ENCODE measurements around the gene ZNFX1.
"Not testable (repeated sequence)": the region's sequence is repeated elsewhere in the genome, so short reads cannot be mapped to it uniquely, and the experiment has no call there.

Gene ZNFX1

GRCh38 chr20:49306903-49307620 is 29.2 kb upstream of the ZNFX1 start:
- Mint-ChIP-seq H3K9me3 (ENCODE audit: low read depth) (no peaks in the 10 kb centered on the region), H3K4me3 (no peak overlapping the region), H3K27ac (no peak overlapping the region), H3K27me3 (no peaks in the 10 kb centered on the region), H3K36me3 (peaks cover 9% of the 10 kb centered on the region), H3K4me1 (ENCODE audit: low read depth) (peaks cover 33% of the 10 kb centered on the region)

DNA sequence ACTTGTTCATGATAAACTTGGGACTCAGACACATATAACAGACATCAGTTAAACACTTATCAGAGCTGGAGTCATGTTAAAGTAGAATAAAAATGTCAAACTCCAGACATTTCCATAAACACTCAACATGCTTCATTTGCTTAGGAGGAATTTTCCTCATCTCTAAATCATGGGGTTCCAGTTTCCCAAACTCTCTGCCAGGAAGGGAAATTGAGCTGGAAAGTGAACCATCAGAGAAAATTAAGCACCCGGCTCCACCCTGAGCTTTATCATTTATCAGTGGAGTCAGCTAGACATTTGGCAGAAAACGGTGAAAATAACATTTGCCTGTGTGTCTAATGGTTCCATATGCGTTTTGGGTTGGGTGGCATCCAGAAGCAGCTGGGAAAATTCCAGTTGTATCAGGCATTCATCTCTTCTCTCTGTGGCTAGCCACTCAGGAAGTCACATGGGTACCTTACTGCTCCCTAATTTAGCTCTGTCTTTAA is 25.3 kb upstream of the ZNFX1 start:
- no peaks in the 10 kb centered on the region for H3K27me3 Mint-ChIP-seq
- no peak overlapping the region for H3K4me3 Mint-ChIP-seq
- no peak overlapping the region for H3K27ac Mint-ChIP-seq
- H3K4me1 Mint-ChIP-seq (ENCODE audit: low read depth), result peaks cover 20% of the 10 kb centered on the region
- H3K36me3 Mint-ChIP-seq, result no peaks in the 10 kb centered on the region
- no peaks in the 10 kb centered on the region for H3K9me3 Mint-ChIP-seq (ENCODE audit: low read depth)

DNA sequence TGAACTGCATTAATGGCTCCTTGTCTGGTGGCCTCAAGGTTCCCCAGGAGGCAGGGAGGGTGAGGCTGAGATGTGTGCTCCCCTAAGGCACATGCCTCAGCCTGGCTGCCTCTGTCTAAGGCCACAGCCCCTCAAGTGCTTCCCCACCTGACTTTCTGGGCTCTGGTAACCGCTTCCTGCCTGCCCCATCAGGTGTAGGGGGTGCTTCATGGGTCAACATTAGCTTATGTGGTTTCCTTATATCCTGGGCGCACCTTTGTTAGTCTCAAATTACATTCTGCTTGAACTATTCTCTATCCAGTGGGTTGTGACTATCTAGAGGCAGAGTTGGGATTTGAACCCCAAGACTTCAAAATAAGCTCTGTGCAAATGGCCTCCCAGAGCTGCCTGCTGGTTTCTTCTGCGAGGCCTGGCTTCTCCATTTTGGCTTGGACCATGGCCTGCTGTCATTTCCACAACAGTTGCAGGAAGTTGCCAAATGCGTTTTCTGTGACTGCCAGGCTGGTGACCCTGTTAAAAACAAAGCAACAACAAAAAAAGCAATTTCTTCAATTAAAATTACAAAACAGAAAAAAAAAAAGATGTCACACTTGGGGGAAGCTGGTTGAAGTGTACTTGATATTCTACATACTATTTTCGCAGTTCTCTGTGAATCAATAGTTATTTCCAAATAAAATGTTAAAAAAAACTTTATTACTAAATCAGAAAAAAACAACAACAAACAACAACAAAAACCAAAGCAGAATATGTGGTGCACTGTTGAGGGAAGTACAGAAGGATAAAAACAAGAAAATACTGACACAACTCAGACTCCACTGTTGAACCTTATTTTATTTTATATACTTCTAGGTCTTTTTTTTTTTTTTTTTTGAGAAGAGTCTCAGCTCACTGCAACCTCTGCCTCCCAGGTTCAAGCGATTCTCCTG is 20.0 kb upstream of the ZNFX1 start:
- Mint-ChIP-seq H3K9me3 (ENCODE audit: low read depth) (peaks cover 8% of the 10 kb centered on the region), H3K36me3 (peaks cover 13% of the 10 kb centered on the region), H3K4me3 (no peak overlapping the region), H3K27ac (peak overlapping the region; percentile 22), H3K4me1 (ENCODE audit: low read depth) (peaks cover 17% of the 10 kb centered on the region), H3K27me3 (no peaks in the 10 kb centered on the region)

DNA sequence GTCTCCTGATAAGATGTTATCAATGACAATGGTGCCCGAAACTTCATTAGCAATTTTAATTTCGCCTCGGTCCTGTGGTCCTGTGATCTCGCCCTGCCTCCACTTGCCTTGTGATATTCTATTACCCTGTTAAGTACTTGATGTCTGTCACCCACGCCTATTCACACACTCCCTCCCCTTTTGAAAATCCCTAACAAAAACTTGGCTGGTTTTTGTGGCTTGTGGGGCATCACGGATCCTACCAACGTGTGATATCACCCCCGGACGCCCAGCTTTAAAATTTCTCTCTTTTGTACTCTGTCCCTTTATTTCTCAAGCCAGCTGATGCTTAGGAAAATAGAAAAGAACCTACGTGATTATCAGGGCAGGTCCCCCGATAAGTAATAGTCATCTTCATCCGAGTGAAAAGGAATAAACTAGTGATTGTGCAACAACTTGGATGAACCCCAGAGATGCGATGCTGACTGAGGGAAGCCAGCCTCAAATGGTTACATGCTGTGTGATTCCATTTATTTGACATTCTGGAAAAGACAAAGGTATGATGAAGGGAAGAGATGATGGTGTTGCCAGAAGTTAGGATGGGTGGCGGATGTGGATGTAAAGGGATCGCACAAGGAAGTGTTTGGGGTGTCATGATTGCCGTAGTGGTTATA is 16.3 kb upstream of the ZNFX1 start:
- not testable (repeated sequence) for H3K4me3 Mint-ChIP-seq; H3K9me3 Mint-ChIP-seq (ENCODE audit: low read depth); H3K27ac Mint-ChIP-seq; H3K27me3 Mint-ChIP-seq
- Mint-ChIP-seq H3K4me1 (ENCODE audit: low read depth) (peaks cover 15% of the 10 kb centered on the region), H3K36me3 (peaks cover 38% of the 10 kb centered on the region)

DNA sequence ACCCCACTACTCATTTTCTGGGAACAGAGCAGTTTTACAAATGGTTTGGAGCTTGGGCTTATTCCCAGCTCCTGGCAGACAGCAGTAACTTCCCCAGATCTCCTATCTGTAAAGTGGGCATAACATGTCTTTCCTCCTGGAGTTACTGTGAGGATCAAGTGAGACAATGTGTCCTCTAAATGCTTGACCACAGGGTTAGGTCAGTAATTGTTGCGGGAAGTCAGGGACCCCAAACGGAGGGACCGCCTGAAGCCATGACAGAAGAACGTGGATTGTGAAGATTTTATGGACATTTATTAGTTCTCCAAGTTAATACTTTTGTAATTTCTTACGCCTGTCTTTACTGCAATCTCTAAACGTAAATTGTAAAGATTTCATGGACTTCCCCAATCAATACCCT is 15.3 kb upstream of the ZNFX1 start:
- peaks cover 8% of the 10 kb centered on the region for H3K9me3 Mint-ChIP-seq (ENCODE audit: low read depth)
- no peak overlapping the region for H3K4me3 Mint-ChIP-seq
- no peaks in the 10 kb centered on the region for H3K27me3 Mint-ChIP-seq
- no peak overlapping the region for H3K27ac Mint-ChIP-seq
- peaks cover 47% of the 10 kb centered on the region for H3K36me3 Mint-ChIP-seq
- peaks cover 18% of the 10 kb centered on the region for H3K4me1 Mint-ChIP-seq (ENCODE audit: low read depth)

DNA sequence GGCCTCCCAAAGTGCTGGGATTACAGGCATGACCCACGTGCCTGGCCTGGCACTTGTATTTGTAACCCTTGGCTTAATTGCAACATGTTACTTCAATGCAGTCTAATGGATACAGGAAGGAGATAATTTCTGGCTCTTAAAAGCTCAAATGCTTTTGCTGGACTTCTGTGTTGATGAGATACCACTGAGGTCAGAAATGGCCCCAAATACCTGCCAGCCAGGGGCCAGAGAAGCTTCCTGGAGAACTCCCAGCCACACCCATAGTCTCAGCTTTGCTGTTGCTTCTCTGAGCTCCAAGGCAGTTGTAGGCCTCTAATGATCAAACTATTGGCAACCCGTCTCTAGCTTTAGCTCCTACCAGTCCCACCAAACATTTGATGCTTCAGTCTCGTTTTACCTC is 14.2 kb upstream of the ZNFX1 start:
- H3K9me3 Mint-ChIP-seq (ENCODE audit: low read depth), result peaks cover 16% of the 10 kb centered on the region
- H3K27ac Mint-ChIP-seq, result peak overlapping the region; percentile 41
- H3K4me1 Mint-ChIP-seq (ENCODE audit: low read depth), result peaks cover 22% of the 10 kb centered on the region
- H3K36me3 Mint-ChIP-seq, result peaks cover 57% of the 10 kb centered on the region
- no peaks in the 10 kb centered on the region for H3K27me3 Mint-ChIP-seq
- no peak overlapping the region for H3K4me3 Mint-ChIP-seq

- no peaks in the 10 kb centered on the region for H3K27me3 Mint-ChIP-seq
- peaks cover 27% of the 10 kb centered on the region for H3K4me1 Mint-ChIP-seq (ENCODE audit: low read depth)
- H3K9me3 Mint-ChIP-seq (ENCODE audit: low read depth), result peaks cover 19% of the 10 kb centered on the region
- H3K27ac Mint-ChIP-seq, result peak overlapping the region; percentile 79
- H3K4me3 Mint-ChIP-seq, result no peak overlapping the region
- H3K36me3 Mint-ChIP-seq, result peaks cover 65% of the 10 kb centered on the region
Measured at GRCh38 chr20:49291200-49291599, 13.3 kb upstream of the ZNFX1 start.

DNA sequence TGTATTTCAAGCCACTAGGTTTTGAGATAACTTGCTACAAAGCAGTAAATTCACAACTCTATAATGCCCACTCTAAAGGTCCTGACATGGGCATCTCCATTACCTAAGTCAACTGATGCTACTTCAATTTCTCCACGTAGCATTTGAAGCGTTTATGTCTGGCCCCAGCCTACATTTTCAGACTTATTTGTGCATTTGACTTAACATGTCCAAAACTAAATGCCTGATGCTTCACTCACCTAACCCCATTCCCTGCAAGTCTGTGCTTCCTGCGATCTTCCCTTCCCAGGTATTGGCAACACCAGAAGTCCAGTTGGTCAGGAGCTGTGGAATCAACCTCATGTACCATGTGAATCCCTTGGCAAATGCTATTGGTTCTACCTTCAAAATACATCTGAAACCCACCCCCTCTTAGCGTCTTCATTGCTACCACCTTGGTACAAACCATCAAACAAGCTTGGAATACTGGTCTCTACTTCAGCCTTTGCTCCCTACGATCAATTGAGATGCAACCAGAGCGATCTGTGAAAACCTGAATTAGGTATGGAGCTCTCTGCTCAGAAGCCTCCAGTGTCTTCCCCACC is 12.8 kb upstream of the ZNFX1 start:
- H3K9me3 Mint-ChIP-seq (ENCODE audit: low read depth), result peaks cover 19% of the 10 kb centered on the region
- peak overlapping the region; percentile 79 for H3K27ac Mint-ChIP-seq
- H3K4me3 Mint-ChIP-seq, result peak overlapping the region; percentile 24
- no peaks in the 10 kb centered on the region for H3K27me3 Mint-ChIP-seq
- peaks cover 70% of the 10 kb centered on the region for H3K36me3 Mint-ChIP-seq
- peaks cover 32% of the 10 kb centered on the region for H3K4me1 Mint-ChIP-seq (ENCODE audit: low read depth)

GRCh38 chr20:49288784-49289696 is 11.2 kb upstream of the ZNFX1 start:
- peaks cover 15% of the 10 kb centered on the region for H3K9me3 Mint-ChIP-seq (ENCODE audit: low read depth)
- H3K4me3 Mint-ChIP-seq, result no peak overlapping the region
- peak overlapping the region; percentile 92 for H3K27ac Mint-ChIP-seq
- peaks cover 45% of the 10 kb centered on the region for H3K4me1 Mint-ChIP-seq (ENCODE audit: low read depth)
- peaks cover 78% of the 10 kb centered on the region for H3K36me3 Mint-ChIP-seq
- H3K27me3 Mint-ChIP-seq, result no peaks in the 10 kb centered on the region

DNA sequence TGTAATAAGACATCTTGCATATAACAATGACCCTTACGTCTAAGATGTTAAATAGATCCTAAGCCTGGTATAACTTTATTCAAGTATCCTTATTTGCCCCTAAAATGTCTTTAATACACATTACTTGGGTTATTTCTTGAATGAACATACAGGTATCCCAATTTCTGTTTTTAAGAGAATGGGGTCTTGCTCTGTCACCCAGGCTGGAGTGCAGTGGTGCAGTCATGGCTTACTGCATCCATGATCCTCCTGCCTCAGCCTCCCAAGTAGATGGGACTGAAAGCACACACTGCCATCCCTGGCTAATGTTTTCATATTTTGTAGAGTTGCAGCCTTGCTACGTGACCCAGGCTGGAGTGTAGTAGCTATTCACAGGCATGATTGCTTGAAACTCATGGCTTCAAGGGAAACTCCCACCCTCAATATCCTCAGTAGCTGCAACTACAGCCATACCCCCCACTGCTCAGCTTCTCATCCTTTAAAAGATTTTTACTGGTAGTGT is 10.4 kb upstream of the ZNFX1 start:
- Mint-ChIP-seq H3K36me3 (peaks cover 81% of the 10 kb centered on the region), H3K27ac (peak overlapping the region; percentile 92), H3K9me3 (ENCODE audit: low read depth) (peaks cover 14% of the 10 kb centered on the region), H3K4me3 (peak overlapping the region; percentile 46), H3K27me3 (no peaks in the 10 kb centered on the region), H3K4me1 (ENCODE audit: low read depth) (peaks cover 53% of the 10 kb centered on the region)

- H3K4me3 Mint-ChIP-seq, result peak overlapping the region; percentile 98
- H3K36me3 Mint-ChIP-seq, result peaks cover 83% of the 10 kb centered on the region
- H3K27me3 Mint-ChIP-seq, result no peaks in the 10 kb centered on the region
- peak overlapping the region; percentile 92 for H3K27ac Mint-ChIP-seq
- H3K4me1 Mint-ChIP-seq (ENCODE audit: low read depth), result peaks cover 59% of the 10 kb centered on the region
- peaks cover 11% of the 10 kb centered on the region for H3K9me3 Mint-ChIP-seq (ENCODE audit: low read depth)
Measured at GRCh38 chr20:49287555-49288249, 9.8 kb upstream of the ZNFX1 start.

GRCh38 chr20:49286689-49287551 is 9.1 kb upstream of the ZNFX1 start:
- Mint-ChIP-seq H3K4me3 (peak overlapping the region; percentile 98), H3K27ac (peak overlapping the region; percentile 92), H3K4me1 (ENCODE audit: low read depth) (peaks cover 66% of the 10 kb centered on the region), H3K36me3 (peaks cover 87% of the 10 kb centered on the region), H3K9me3 (ENCODE audit: low read depth) (peaks cover 16% of the 10 kb centered on the region), H3K27me3 (no peaks in the 10 kb centered on the region)
